ENCODE measurements around the gene CWC27. TPM values are rescaled to one million over a fixed set of nuclear protein-coding genes. Genes with fewer than 3 reads are reported as not detected.

The CWC27 gene
- total and polyA plus RNA-seq, 9 of the 15 experiments (the other 6 are each of a cell fraction or from before 2014, with no cell fraction given), result 19.7 to 49.3 (median 38.3) TPM

DNA sequence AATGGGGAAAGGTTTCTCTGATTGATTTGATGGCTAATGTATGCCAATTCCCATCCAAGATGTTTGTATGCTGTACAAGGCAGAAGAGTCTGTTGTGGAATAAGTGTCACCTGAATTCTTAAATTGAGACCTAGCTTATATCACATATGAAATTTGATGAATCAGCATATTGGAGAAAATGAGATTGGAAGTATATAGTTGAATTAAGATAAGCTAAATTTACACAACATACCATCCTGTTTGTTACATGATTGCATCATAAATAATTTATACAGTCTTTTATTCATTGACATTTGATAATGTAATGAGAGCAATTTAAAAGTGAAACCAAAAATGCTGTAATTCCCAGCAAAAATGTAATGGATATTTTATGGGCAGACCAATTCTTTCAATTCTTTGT lies 1.1 kb downstream of the CWC27 start (continued):
- TF ChIP-seq RBFOX2 (IDR thresholded peaks at IDR 0.05; ENCODE audit: low read depth, low read length), result 0 out of 2 replicates have a peak, but pooled peaks have one; percentile 27
- TF ChIP-seq NFXL1 (CRISPR knock-in tag; IDR thresholded peaks at IDR 0.05), result no peak
- TF ChIP-seq, protein P1, sequence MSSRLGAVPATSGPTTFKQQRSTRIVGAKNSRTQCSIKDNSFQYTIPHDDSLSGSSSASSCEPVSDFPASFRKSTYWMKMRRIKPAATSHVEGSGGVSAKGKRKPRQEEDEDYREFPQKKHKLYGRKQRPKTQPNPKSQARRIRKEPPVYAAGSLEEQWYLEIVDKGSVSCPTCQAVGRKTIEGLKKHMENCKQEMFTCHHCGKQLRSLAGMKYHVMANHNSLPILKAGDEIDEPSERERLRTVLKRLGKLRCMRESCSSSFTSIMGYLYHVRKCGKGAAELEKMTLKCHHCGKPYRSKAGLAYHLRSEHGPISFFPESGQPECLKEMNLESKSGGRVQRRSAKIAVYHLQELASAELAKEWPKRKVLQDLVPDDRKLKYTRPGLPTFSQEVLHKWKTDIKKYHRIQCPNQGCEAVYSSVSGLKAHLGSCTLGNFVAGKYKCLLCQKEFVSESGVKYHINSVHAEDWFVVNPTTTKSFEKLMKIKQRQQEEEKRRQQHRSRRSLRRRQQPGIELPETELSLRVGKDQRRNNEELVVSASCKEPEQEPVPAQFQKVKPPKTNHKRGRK (tag; IDR thresholded peaks at IDR 0.05), result no peak
- TF ChIP-seq MCM7 (IDR thresholded peaks at IDR 0.05), result no peak
- TF ChIP-seq C11orf30 (IDR thresholded peaks at IDR 0.05; ENCODE audit: low read depth), result peak; percentile 97
- TF ChIP-seq ILF3 (IDR thresholded peaks at IDR 0.05; ENCODE audit: borderline replicate concordance), result no peak
- TF ChIP-seq, protein P2, sequence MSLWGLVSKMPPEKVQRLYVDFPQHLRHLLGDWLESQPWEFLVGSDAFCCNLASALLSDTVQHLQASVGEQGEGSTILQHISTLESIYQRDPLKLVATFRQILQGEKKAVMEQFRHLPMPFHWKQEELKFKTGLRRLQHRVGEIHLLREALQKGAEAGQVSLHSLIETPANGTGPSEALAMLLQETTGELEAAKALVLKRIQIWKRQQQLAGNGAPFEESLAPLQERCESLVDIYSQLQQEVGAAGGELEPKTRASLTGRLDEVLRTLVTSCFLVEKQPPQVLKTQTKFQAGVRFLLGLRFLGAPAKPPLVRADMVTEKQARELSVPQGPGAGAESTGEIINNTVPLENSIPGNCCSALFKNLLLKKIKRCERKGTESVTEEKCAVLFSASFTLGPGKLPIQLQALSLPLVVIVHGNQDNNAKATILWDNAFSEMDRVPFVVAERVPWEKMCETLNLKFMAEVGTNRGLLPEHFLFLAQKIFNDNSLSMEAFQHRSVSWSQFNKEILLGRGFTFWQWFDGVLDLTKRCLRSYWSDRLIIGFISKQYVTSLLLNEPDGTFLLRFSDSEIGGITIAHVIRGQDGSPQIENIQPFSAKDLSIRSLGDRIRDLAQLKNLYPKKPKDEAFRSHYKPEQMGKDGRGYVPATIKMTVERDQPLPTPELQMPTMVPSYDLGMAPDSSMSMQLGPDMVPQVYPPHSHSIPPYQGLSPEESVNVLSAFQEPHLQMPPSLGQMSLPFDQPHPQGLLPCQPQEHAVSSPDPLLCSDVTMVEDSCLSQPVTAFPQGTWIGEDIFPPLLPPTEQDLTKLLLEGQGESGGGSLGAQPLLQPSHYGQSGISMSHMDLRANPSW (CRISPR knock-in tag; IDR thresholded peaks at IDR 0.05), result no peak
- no peak for TF ChIP-seq NCOA2 (IDR thresholded peaks at IDR 0.05; ENCODE audit: partially characterized antibody in 2 of 2)
- no peak for TF ChIP-seq SMARCE1 (IDR thresholded peaks at IDR 0.05)
- TF ChIP-seq MAFF (IDR thresholded peaks at IDR 0.05; ENCODE audit: low read length), result peak; percentile 99
- TF ChIP-seq, protein P3, sequence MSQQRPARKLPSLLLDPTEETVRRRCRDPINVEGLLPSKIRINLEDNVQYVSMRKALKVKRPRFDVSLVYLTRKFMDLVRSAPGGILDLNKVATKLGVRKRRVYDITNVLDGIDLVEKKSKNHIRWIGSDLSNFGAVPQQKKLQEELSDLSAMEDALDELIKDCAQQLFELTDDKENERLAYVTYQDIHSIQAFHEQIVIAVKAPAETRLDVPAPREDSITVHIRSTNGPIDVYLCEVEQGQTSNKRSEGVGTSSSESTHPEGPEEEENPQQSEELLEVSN (IDR thresholded peaks at IDR 0.05; ENCODE audit: borderline replicate concordance in 1 of 2, extremely low read depth in 1 of 2, insufficient read depth in 1 of 2, insufficient read length in 1 of 2, low read depth in 1 of 2, low read length in 1 of 2, poor library complexity in 1 of 2, severe bottlenecking in 1 of 2), result no peak

Data from K562 (cell line).